ENCODE data around the gene UNCX.
A peak's percentile ranks its signal among the peaks of the same experiment; 100 is the strongest.
"Not testable (repeated sequence)": the region's sequence is repeated elsewhere in the genome, so short reads cannot be mapped to it uniquely, and the experiment has no call there.

Gene UNCX

DNA sequence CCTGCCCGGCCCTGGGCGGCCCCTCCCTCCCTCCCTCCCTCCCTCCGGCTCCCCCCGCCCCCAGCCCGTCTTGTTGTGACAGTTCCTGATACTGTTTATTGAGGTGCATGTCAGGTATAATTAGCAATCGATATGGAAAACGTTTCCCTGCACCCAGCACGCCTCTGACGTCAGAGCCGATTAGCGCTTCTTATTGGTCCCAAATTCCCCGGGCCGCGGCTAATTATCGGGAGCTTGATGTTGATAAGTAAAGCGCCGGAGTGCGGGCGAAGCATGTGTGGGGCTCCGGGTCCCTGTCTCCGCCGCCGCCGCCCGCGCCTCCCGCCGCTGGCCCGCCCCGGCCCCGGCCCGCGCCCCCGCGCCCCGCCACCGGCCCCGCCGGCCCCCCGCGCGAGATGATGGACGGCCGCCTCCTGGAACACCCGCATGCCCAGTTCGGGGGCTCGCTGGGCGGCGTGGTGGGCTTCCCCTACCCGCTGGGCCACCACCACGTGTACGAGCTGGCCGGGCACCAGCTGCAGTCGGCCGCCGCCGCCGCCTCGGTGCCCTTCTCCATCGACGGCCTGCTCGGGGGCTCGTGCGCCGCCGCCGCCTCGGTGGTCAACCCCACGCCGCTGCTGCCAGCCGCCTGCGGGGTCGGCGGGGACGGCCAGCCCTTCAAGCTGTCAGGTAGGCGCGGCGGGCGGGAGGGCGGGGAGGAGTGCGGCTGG lies at the start of gene UNCX:
Gene UNCX (plus strand): TSS at position 250 of the 710 bp plus-strand sequence. CDS start 146 bp downstream, at position 396.
- no peak for DNase-seq

DNA sequence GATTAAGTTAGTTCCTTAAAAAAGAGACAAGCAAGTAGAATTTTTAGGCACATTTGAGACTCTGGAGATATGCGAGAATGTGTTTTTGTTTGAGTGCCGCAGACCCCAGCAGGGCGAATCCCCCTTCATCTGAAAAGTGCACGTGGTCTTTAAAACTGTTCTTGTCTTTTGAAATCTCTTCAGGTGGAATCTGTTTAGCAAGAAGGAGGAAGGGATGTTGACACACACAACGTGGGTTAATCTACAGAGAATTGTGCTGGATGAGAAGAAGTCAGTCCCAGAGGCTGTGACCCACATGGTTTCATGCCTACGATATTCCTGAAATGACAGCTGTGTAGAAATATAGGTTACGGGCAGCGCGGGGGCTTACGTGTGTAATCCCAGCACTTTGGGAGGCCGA lies 45.5 kb upstream of the UNCX start:
- no peak for DNase-seq

DNA sequence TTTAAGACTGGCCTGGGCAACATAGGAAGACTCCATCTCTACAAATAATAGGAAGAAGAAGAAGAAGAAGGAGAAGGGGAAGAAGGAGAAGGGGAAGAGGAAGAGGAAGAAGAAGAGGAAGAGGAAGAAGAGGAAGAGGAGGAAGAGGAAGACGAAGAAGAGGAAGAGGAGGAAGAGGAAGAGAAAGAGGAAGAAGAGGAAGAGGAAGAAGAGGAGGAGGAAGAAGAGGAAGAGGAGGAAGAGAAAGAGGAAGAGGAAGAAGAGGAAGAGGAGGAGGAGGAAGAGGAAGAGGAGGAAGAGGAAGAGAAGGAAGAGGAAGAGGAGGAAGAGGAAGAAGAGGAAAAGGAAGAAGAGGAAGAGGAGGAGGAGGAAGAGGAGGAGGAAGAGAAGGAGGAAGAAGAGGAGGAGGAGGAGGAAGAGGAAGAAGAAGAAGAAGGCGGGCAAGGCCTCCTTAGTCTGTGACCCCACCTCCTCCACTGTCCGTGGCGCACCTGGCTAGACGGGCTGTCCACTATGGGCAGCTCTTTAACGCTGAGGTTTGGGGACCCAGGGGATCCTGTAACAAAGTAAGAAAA lies 43.9 kb upstream of the UNCX start:
- no peak for DNase-seq

DNA sequence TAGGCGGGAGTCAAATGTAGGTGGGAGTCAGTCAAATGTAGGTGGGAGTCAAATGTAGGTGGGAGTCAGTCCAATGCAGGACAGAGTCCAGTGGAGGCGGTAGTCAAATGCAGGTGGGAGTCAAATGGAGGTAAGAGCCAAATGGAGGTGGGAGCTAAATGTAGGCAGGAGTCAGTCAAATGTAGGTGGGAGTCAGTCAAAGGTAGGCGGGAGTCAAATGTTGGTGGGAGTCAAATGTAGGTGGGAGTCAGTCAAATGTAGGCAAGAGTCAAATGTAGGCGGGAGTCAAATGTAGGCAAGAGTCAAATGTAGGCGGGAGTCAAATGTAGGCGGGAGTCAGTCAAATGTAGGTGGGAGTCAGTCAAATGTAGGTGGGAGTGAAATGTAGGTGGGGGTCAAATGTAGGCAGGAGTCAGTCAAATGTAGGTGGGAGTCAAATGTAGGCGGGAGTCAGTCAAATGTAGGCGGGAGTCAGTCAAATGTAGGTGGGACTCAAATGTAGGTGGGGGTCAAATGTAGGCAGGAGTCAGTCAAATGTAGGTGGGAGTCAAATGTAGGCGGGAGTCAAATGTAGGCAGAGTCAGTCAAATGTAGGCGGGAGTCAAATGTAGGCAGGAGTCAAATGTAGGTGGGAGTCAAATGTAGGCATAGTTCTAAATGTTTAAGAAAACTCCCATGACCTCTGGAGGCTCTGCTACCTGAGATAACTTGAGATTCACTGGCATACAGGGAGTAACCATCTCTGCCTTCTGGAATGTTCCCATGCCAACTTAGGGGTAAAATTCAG lies 42.5 kb upstream of the UNCX start:
- DNase-seq, result no peak

DNA sequence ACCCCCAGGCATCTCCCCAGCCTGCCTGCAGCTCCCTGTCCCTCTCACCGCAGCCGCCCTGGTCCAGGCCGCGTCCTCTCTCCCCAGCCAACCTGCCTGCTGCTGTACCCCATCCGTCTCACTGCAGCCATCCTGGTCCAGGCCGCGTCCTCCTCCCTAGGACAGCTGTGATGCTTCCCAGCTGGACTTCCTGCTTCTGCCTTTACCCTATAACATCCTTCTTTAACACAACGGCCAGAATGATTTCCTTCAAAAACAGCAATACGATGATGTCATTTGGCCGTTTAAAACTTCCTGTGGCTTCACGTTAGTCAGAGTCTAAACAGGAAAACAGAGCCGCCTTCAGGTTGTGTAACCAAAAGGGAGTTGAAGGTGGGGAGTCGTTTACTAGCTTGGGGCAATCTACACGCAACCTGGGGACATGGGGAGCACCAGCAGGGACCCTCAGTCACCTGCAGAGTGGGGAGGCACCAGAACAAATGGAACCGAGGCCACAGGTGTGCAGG lies 40.4 kb upstream of the UNCX start:
- DNase-seq, result no peak

DNA sequence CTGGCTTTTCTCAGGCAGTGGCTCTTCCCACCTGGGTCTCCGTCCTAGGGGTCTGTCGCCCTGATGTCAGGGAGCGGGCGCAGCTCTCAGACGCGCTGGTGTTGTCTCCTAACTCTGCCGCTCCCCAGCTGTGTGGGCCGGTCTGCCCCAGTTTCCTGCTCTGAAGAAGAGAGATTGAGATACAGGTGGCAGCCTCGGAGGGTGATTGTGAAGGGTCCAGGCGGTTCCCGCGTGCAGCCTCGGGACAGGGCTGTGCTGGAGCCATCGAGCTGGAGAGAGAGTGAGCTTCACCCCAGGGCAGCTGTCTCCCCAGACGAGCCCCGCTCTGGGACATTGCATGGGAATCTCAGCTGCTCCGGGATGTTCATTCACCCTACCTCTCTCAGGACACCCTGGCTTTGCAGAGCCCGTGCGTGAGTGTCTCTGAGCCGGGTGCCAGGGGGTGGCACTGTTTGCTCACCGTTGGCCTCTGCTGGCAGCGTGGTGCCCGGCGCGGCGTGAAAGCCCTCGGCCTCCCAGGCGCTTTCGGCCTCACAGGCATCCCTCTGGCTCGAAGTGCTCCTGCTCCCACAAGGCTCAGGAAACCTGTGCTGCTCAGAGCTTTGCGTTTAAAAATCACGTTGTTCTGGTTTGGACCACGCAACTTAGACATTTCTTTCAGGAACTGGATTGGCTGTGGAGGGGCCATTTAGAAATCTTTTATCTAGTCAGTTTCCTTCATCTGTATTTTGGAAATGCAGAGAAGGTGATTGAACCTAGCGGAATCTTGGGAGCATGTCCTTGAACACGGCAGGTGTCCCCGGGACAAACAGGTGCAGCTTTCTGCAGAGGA lies 38.9 kb upstream of the UNCX start:
- DNase-seq, result peak in 1 of 4 experiments; percentile 26

DNA sequence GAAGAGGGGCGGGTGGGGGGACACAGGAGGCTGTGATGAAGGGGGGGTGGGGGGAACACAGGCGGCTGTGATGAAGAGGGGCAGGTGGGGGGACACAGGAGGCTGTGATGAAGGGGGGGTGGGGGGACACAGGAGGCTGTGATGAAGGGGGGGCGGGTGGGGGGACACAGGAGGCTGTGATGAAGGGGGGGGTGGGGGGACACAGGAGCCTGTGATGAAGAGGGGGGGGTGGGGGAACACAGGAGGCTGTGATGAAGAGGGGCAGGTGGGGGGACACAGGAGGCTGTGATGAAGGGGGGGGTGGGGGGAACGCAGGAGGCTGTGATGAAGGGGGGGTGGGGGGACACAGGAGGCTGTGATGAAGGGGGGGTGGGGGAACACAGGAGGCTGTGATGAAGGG lies 36.2 kb upstream of the UNCX start:
- DNase-seq, result peak in 1 of 4 experiments; percentile 15

DNA sequence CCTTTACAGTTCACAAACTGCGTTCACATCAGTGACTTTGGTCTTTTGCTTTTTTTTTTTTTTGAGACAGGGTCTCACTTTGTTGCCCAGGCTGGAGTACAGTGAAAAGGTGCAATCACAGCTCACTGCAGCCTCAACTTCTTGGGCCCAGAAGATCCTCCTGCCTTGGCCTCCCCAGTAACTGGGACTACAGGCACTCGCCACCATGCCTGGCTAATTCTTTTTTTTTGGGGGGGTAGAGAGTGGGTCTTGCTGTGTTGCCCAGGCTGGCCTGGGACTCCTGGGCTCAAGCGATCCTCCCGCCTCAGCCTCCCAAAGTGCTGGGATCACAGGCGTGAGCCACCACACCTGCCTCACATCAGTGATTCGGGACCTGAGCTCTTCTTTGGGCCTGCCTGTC lies 35.7 kb upstream of the UNCX start:
- DNase-seq, result no peak

DNA sequence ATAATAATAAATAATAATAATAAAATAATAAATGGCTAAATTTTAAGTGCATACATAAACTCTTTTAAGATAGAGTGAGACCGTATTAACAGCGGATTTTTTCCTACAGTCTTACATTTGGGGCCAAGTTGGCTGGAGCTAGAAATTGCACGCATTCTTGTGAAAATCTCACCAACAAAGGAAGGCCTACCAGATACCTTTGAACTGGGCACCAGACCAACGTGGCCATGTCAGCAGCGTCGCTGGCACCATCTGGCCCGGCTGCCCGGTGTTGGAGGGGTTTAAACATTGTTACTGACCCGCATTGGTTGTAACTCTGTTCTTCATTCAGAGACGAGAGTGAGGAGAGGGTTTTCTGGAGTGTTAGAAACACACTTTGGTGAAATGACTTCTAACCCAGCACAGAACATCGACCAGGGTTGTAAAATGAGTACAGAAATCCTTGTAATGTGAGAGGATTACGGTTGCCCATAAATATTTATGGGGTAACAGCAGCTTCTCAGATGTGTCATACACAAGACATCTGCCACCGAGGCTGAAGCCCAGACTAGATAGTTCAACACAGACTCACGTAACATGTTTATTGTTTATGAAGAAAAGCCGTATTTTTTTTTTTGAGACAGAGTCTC lies 34.6 kb upstream of the UNCX start:
- DNase-seq, result no peak

DNA sequence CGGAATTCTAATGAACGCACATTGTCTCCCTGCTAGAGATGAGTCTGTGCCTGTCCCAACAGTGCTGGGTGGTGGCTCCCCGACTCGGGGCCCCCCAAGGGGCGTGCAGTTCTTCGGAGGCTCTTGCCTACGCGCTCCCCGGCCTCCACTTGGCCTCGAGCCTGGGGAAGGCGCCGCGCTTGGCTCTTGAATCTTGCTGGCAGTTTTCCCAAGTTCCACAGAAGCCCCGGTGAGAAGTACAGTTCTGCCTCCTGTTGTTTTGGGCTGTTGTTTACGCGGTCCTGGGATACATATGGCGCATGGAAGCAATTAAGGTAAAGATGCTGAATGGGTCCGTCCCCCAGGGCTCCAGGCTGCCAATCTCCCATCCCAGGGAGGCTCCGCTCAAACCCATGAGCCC lies 32.6 kb upstream of the UNCX start:
- no peak for DNase-seq

DNA sequence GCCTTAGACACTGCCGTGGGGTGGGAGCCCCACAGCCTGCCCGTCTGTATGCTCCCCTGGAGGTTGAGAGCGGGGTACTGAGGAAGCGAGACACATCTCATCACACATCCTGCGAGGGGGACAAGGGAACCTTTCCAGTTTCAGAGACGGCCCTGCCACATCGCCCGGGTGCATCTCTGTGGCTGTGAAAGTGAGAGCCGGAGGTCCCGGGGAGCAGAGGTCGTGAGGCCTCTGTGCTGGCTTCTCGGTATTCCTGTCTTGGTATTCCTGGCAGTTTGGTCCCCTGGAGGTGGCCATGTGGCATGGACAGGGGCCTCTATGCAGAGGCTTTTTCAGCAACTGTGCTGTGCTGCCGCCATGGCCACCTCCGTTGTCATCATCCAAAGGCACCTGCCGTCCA lies 30.8 kb upstream of the UNCX start:
- no peak for DNase-seq

DNA sequence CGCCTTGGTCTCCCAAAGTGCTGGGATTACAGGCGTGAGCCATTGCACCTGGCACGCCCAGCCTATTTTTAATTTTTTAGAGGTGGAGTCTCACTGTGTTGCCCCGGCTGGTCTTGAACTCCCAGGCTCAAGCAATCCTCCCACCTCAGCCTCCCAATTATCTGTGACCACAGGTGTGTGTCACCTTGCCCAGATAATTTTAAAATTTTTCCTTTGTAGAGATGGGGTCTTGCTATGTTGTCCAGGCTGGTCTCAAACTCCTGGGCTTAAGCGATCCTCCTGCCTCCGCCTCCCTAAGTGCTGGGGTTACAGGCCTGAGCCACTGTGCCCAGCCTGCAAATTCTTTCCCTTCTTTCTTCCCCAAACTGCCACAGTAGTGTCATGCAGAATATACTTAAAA lies 29.8 kb upstream of the UNCX start:
- DNase-seq, result not testable (repeated sequence)

DNA sequence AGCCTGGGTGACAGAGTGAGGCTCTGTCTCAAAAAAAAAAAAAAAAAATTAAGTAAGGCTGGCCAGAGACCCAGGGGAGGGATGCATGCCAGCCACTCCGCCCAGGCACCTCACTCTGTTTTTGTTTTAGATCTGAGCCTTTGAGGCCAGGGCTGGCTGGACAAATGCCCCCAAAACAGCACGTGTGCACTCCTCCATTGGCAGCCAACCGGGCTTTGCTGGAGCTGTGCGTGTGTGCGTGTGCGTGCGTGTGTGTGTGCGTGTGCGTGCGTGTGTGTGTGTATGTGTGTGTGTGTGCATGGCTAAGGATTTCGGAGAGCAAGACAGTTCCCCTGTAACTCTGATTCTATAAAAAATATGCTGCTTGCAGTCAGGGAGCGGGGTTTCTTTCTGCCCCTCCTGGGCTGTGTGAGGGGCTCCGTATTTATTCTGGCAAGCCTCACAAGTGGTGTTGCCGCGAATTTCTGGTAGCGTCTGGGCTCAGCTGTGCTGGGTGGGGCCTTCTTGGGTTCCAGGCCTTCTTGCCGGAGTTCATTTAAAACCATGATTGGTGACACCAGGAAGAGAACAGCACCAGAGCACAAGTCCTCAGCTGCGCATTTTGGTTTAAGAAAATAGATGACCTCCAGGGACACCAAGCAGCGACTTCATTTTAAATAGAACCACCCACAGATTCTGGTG lies 28.1 kb upstream of the UNCX start:
- DNase-seq, result no peak

DNA sequence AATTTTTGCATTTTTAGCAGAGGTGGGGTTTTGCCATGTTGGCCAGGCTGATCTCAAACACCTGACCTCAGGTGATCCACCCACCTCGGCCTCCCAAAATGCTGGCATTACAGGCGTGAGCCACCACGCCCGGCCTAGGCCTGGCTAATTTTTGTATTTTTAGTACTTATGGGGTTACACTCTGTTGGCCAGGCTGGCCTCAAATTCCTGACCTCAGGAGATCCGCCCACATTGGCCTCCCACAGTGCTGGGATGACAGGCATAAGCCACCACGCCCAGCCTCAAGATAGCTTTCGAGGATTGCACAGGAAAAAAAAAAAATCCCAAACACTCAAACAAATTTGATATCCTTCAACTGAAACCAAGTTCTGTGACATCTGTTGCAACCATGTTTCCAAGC lies 26.9 kb upstream of the UNCX start:
- DNase-seq, result not testable (repeated sequence)

DNA sequence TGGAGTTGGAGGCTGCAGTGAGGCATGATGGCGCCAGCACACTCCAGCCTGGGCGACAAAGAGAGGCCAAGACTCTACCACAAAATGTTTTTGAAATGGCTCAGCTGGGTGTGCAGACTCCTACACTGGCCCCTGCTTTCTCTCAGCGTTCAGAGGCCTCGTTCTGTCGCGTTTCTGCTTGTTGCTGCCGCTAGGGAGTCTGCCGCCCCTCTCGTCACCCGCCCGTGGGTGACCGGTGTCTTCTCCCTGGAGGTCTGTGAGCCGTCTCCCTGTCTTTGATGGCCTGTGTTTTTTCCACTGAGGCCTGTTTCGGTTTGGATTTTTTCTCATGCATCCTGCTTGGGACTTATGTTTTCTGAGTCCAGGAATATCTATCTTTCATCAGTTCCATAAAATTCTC lies 23.6 kb upstream of the UNCX start:
- no peak for DNase-seq

DNA sequence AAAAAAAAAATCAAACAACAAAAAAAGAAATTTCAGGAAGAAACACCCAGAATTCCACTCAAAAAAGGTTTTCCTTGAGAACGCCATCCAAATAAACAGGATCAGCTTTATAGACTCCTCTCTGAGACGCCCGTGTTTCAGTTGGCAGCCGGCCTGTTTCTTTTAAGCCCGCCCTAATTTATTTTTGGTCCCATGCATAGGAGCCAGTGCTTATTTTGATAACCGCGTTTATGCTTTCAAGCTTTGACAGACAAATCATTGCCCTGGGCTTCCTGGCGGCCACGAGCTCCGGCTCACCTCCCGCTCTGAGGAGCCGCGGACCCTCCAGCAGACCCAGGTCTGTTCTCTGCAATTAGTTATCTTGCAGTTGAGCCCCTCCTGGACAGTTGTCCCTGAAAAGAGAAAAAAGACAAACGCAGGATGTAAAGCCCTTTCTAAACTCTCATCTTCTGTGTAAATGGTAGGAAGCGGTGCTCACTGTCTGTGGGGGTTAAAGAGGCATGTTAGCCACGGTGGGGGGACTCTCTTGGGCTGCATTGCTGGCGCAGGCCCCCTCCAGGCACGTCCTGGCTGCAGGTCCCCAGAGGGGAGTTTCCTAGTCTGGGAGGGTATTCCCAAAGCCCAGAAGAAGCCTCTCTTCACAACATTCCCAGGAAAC lies 22.2 kb upstream of the UNCX start:
- DNase-seq, result no peak

DNA sequence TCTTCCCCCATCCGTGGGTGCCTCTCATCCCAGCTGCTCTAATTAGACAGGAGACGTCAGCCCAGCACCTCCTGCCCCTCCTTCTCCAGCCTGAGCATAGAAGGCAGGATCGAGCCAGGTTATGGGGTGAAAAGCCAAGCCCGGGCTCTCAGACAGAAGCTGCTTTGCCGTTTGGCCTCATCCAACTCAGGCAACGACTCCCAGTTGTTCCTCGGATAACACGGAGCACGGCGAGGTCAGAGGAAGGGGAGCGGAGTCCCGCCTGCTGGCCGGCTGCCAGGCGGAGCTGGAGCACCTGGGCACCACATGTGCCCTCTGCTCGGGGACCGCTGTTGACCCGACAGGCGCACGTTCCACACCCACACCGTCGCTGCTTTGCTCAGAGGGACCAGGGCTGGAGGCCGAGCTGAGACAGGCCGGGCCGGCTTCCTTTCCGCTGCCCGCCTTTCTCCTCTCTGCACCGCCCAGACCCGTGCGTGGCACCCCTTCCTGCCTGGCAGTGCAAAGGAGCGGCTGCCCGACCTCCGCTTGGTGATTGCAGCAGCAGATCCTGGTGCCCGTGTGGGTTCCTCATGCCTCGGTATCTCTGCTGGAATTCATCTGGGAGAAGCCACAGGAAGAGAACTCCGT lies 21.6 kb upstream of the UNCX start:
- DNase-seq, result no peak

DNA sequence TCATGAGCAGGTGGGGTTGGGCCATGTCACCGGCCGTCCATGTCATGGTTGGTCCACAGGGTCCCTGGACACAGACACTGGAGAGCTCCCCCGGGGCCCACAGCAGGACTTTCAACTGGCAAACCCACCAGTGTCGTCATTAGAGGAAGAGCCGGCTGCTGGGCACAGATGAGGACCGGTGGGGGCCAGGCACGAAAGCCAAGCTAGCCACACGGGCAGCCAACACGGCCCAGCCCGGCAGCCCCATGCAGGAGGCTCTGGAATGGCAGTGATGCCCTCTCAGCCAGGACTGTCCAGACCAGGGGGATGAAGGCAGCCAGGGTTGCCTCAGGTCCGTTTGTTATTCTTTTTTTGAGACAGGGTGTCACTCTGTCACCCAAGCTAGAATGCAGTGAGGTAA lies 21.1 kb upstream of the UNCX start:
- DNase-seq, result no peak

DNA sequence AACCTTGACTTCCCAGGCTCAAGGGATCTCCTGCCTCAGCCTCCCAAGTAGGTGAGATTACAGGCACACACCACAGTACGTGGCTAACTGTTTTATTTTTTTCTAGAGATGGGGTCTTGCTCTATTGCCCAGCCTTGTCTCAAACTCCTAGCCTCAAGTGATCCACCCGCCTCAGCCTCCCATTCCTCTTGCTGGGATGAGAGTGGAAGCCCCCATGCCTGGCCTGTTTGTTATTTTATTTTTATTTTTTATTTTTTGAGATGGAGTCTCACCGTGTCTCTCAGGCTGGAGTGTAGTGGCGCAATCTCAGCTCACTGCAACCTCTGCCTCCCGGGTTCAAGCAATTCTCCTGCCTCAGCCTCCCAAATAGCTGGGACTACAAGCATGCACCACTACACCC lies 20.6 kb upstream of the UNCX start:
- not testable (repeated sequence) for DNase-seq

DNA sequence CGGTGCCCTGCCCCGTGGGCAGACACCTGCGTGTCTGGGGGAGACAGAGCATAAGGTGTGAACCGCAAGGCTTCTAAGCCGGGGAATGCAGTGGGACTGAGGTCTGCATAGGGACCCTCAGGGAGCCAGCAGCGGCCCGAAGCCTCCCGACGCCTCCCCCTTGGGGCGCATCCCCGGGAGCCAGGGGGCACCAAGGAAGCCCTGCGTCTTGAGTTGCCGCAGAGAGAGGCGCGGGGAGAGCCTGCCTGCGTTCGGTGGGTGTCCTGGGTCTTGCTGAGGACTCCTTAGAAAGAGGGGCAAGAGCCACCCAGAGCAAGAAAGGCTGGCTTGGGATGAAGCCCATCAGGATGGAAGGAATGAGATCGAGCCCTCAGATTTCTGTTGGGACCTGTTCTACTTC lies 18.2 kb upstream of the UNCX start:
- DNase-seq, result no peak
